Neural crest cell (in vitro differentiated cells): ENCODE results near the gene NOL4L. TPM values are rescaled to one million over a fixed set of nuclear protein-coding genes. Genes with fewer than 3 reads are reported as not detected.

Experiments
- DNase-seq: peaks from one replicate; pipeline ENCODE4 v3.0.0; 2021; ENCODE audit warnings: low read depth, mixed read lengths, low spot score
- H3K27ac Mint-ChIP-seq: one replicate; pipeline ENCODE4 v1.8.0; 2021; ENCODE audit warnings: mild to moderate bottlenecking, mixed read lengths; ENCODE audit not compliant: unreplicated experiment
- H3K27me3 Mint-ChIP-seq: 2 replicates; pipeline ENCODE4 v1.8.0; 2021; ENCODE audit warnings: low read depth, mild to moderate bottlenecking, mixed read lengths
- H3K36me3 Mint-ChIP-seq: 2 replicates; pipeline ENCODE4 v1.8.0; 2021; ENCODE audit warnings: low read depth, mild to moderate bottlenecking, mixed read lengths
- H3K4me1 Mint-ChIP-seq: 2 replicates; pipeline ENCODE4 v1.8.0; 2021; ENCODE audit warnings: mixed read lengths
- H3K4me3 Mint-ChIP-seq: one replicate; pipeline ENCODE4 v1.8.0; 2021; ENCODE audit warnings: mild to moderate bottlenecking, mixed read lengths
- H3K9me3 Mint-ChIP-seq: 2 replicates; pipeline ENCODE4 v1.8.0; 2021; ENCODE audit warnings: mixed read lengths
- CTCF ChIP-seq: fragments of 200-600 bp; sonication (generic); conservative IDR thresholded peaks from 2 replicates; pipeline ENCODE4 v1.5.0; 2021; ENCODE audit warnings: antibody characterized with exemption, mild to moderate bottlenecking
- total RNA-seq: library from RNA; stranded (reverse); gene quantifications from 2 replicates; pipeline ENCODE4 v1.2.1, GENCODE V29; 2021

NOL4L gene
- total RNA-seq, 1 donor from 2014 or later = 52.3 TPM

GRCh38 chr20:32527447-32528055 is 57.6 kb downstream of the NOL4L start:
- H3K4me3 Mint-ChIP-seq = peak overlapping the region; percentile 78
- peak overlapping the region; percentile 97 for H3K27ac Mint-ChIP-seq
- peak; percentile 55 for DNase-seq
- peaks cover 2% of the 10 kb centered on the region for H3K27me3 Mint-ChIP-seq
- H3K4me1 Mint-ChIP-seq = peaks cover 60% of the 10 kb centered on the region
- no peaks in the 10 kb centered on the region for H3K36me3 Mint-ChIP-seq
- H3K9me3 Mint-ChIP-seq = no peaks in the 10 kb centered on the region
- no peak for TF ChIP-seq CTCF

DNA sequence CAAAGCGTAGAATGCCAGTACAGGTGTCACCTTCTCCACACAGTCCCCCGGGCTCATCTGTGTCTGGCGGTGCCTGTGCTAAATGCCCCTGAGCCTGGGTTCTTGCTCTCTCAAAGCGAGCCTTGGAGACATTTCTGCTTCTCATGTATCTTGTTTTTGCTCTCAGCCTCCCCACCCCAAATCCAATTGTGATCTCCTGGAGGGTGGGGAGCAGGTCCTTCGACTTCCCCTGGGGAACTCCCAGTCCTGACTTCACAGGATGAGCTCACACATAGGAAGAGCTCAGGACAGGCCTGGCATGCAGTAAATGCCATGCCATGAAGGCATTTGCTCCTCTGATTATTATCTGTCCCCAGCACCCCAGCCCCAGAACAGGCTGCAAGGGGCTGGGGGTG is 58.1 kb downstream of the NOL4L start:
- no peaks in the 10 kb centered on the region for H3K36me3 Mint-ChIP-seq
- no peak for TF ChIP-seq CTCF
- peak overlapping the region; percentile 78 for H3K4me3 Mint-ChIP-seq
- peaks cover 2% of the 10 kb centered on the region for H3K27me3 Mint-ChIP-seq
- peaks cover 64% of the 10 kb centered on the region for H3K4me1 Mint-ChIP-seq
- DNase-seq = no peak
- no peaks in the 10 kb centered on the region for H3K9me3 Mint-ChIP-seq
- H3K27ac Mint-ChIP-seq = peak overlapping the region; percentile 97

DNA sequence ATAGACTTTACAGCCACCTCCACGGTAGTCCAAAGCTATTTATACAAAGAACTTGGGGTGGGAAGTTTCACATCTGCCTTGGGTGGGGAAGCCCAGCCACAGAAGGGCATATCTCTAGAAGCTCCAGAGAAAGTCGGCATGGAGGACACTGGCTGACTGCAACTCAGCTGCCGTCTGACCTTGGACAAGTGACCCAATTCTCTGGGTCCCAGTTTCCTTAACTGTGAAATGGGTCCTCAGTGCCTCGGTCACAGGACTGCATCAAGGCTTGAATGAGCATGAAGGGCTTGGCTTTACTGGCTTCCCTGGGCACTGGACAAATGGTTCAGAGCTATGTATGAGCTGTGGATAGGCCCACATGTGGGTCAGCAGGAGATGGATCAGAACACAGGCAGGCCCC is 58.6 kb downstream of the NOL4L start:
- H3K4me1 Mint-ChIP-seq = peaks cover 69% of the 10 kb centered on the region
- H3K27me3 Mint-ChIP-seq = peaks cover 2% of the 10 kb centered on the region
- H3K36me3 Mint-ChIP-seq = no peaks in the 10 kb centered on the region
- H3K4me3 Mint-ChIP-seq = no peak overlapping the region
- no peak for DNase-seq
- TF ChIP-seq CTCF = no peak
- no peaks in the 10 kb centered on the region for H3K9me3 Mint-ChIP-seq
- peak overlapping the region; percentile 13 for H3K27ac Mint-ChIP-seq

GRCh38 chr20:32526125-32526524 is 59.0 kb downstream of the NOL4L start:
- no peak for DNase-seq
- H3K27ac Mint-ChIP-seq = no peak overlapping the region
- no peaks in the 10 kb centered on the region for H3K36me3 Mint-ChIP-seq
- H3K9me3 Mint-ChIP-seq = no peaks in the 10 kb centered on the region
- no peak overlapping the region for H3K4me3 Mint-ChIP-seq
- peaks cover 73% of the 10 kb centered on the region for H3K4me1 Mint-ChIP-seq
- peaks cover 2% of the 10 kb centered on the region for H3K27me3 Mint-ChIP-seq
- TF ChIP-seq CTCF = no peak

DNA sequence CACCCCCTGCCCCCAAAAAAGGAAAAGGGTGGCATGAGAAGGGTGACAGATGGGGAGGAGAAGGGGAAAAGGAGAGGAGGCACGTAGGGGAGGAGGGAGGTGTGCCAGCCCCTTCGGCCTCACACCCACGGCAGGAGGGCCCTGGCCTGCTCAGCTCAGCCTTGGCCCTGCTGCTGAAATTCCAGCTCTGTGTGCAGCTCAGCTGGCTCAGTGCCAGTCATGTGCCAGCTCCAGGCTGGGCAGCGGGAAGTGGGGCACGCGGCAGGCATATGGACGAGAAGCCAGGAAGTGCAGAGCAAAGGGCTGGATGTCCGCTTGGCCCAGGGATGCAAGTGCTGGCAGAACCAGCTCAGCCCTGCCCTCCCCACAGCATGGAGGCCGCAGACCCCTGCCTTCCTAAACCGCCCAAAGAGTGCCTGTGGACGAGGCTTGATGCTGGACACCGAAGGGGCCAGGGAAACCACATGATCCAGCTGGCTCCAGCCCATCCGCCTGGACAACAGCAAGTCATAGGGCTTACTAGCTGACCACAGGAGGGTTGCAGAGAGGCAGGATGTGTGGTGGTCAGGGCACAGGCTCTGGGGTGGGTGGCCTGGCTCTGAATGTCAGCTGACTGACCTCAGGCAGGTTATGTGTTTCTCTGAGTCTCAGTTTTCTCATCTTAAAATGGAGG is 60.2 kb downstream of the NOL4L start:
- TF ChIP-seq CTCF = no peak
- peaks cover 80% of the 10 kb centered on the region for H3K4me1 Mint-ChIP-seq
- DNase-seq = no peak
- H3K27me3 Mint-ChIP-seq = peaks cover 2% of the 10 kb centered on the region
- H3K27ac Mint-ChIP-seq = no peak overlapping the region
- no peaks in the 10 kb centered on the region for H3K9me3 Mint-ChIP-seq
- no peak overlapping the region for H3K4me3 Mint-ChIP-seq
- no peaks in the 10 kb centered on the region for H3K36me3 Mint-ChIP-seq
